ENCODE results near the gene RFC2. TPM values are rescaled to one million over a fixed set of nuclear protein-coding genes. Genes with fewer than 3 reads are reported as not detected.

Gene RFC2
- total and polyA plus RNA-seq, 2 of the 8 experiments (the other 6 are each of a cell fraction or from before 2014, with no cell fraction given): 52.9 to 85.4 TPM

- Histone ChIP-seq H3K36me3 (ENCODE audit: control insufficient read depth in 2 of 4, insufficient read depth in 4 of 4, low read length in 3 of 4) (no peaks in the 10 kb centered on the region), H3K56ac (replicated peaks; ENCODE audit: insufficient read length, low read depth, low read length) (no peak overlapping the region), H2BK12ac (ENCODE audit: low read depth, low read length) (no peak overlapping the region), H2BK15ac (ENCODE audit: low read length) (no peak overlapping the region), H2AFZ (ENCODE audit: low read length) (no peak overlapping the region), H3K23me2 (ENCODE audit: low read depth, low read length) (no peaks in the 10 kb centered on the region), H3K4me2 (ENCODE audit: insufficient read depth in 1 of 2, low read depth in 2 of 2, low read length in 2 of 2) (peak overlapping the region; percentile 53 to 69), H3K79me1 (ENCODE audit: low read depth, low read length) (no peaks in the 10 kb centered on the region), H3K27ac (ENCODE audit: low read depth, low read length) (no peak overlapping the region), H3K23ac (ENCODE audit: insufficient read length) (no peak overlapping the region), H3K27me3 (replicated peaks in 1 of 4; ENCODE audit: control insufficient read depth in 3 of 4, extremely low read depth in 1 of 4, insufficient read depth in 3 of 4, low read length in 3 of 4) (no peaks in the 10 kb centered on the region; a peak in 1 of 7 replicates), H3K79me2 (ENCODE audit: control insufficient read depth in 1 of 2, insufficient read depth in 2 of 2, low read length in 2 of 2) (no peaks in the 10 kb centered on the region), H4K8ac (ENCODE audit: extremely low read depth, insufficient read depth, low read length) (peak overlapping the region; percentile 38; the same call in 1 of the 2 replicates), H2BK120ac (replicated peaks; ENCODE audit: low read depth, low read length) (no peak overlapping the region), H3K4me3 (ENCODE audit: extremely low read depth in 1 of 4, insufficient read depth in 2 of 4, low read depth in 3 of 4, low read length in 4 of 4) (peak overlapping the region; percentile 24 to 78 (median 51); a peak in 7 of 8 replicates), H3K18ac (ENCODE audit: extremely low read depth, low read length) (no peak overlapping the region; the same call in 1 of the 2 replicates), H3K14ac (ENCODE audit: insufficient read length) (no peak overlapping the region), H3K9me3 (ENCODE audit: insufficient read depth in 2 of 2, low read depth in 1 of 2, low read length in 1 of 2) (no peaks in the 10 kb centered on the region), H4K5ac (ENCODE audit: insufficient read length, low read depth, low read length) (no peak overlapping the region), H4K91ac (replicated peaks; ENCODE audit: insufficient read length, low read length) (no peak overlapping the region), H2AK5ac (ENCODE audit: low read depth, low read length) (no peak overlapping the region), H3K4me1 (replicated peaks in 1 of 4; ENCODE audit: control insufficient read depth in 3 of 4, insufficient read depth in 4 of 4, low read length in 3 of 4) (peaks cover 0 to 6% (median 5%) of the 10 kb centered on the region in 4 experiments; a peak in 6 of 7 replicates), H2BK20ac (ENCODE audit: low read length) (no peak overlapping the region), H3K4ac (replicated peaks; ENCODE audit: insufficient read length, low read depth, low read length) (no peak overlapping the region), H4K20me1 (replicated peaks in 1 of 2; ENCODE audit: control insufficient read depth in 1 of 2, insufficient read depth in 2 of 2, low read length in 2 of 2) (no peaks in the 10 kb centered on the region), H3K9ac (replicated peaks in 1 of 4; ENCODE audit: extremely low read depth in 1 of 4, low read depth in 3 of 4, low read length in 3 of 4) (no peak overlapping the region; a peak in 1 of 7 replicates), H2BK5ac (ENCODE audit: low read depth, low read length) (no peak overlapping the region)
- whole genome bisulfite sequencing, 2 experiments (ENCODE audit: extremely low coverage in 1 of 2, insufficient coverage in 1 of 2, insufficient read length in 1 of 2, insufficient replicate concordance in 2 of 2, low coverage in 1 of 2, low lambda C conversion rate in 2 of 2, missing lambda C conversion rate in 1 of 2): 8% methylated on average over 16 of the region's 17 CpGs; no CpG with 5 or more reads in 1 of the 2 experiments
- DNase-seq (ENCODE audit: low read depth in 1 of 2, low spot score in 2 of 2) (peak in 1 of 2 experiments; percentile 86), FAIRE-seq (no peak)
- ChIA-PET POLR2A (ENCODE audit: partially characterized antibody) (interaction anchor here (0.6 to 6.2 kb wide), 7 partner anchors 10 to 101 kb away, joined by 3 to 97 read pairs (median 5); partner anchors contain the start of genes CLIP2 and RFC2), CTCF (ENCODE audit: partially characterized antibody) (interaction anchor here (1.3 to 5.6 kb wide), 3 partner anchors 8 to 132 kb away, joined by 3 to 47 read pairs (median 25); partner anchors contain the start of gene CLIP2)
- no peak for TF ChIP-seq ASH2L (IDR thresholded peaks at IDR 0.05; ENCODE audit: low read length)
- TF ChIP-seq RAD21 (IDR thresholded peaks at IDR 0.05 in 1 of 2, conservative IDR thresholded peaks at IDR 0.05 in 1 of 2; ENCODE audit: low read depth in 2 of 2, low read length in 2 of 2): no peak; a peak in 1 of 4 replicates
- no peak; a peak in 1 of 3 replicates for TF ChIP-seq EP300 (IDR thresholded peaks at IDR 0.05; ENCODE audit: borderline replicate concordance in 1 of 2, low read depth in 2 of 2, low read length in 2 of 2)
- TF ChIP-seq FOSL1 (IDR thresholded peaks at IDR 0.05; ENCODE audit: insufficient read depth, low read depth, low read length): no peak
- TF ChIP-seq SP2 (IDR thresholded peaks at IDR 0.05; ENCODE audit: low read length): no peak
- no peak for TF ChIP-seq MAX (IDR thresholded peaks at IDR 0.05)
- no peak for TF ChIP-seq POU5F1 (IDR thresholded peaks at IDR 0.05; ENCODE audit: low read depth, low read length)
- TF ChIP-seq CTCF (IDR thresholded peaks at IDR 0.05; ENCODE audit: control extremely low read depth in 1 of 3, insufficient read depth in 1 of 3, low read depth in 1 of 3, low read length in 3 of 3): no peak
- TF ChIP-seq RXRA (IDR thresholded peaks at IDR 0.05; ENCODE audit: insufficient read depth, low read depth, low read length): no peak
These were observed 15.6 kb upstream of the RFC2 start for GRCh38 chr7:74269757-74270277.

Data from H1 (cell line).